Endothelial cell of hepatic sinusoid (primary cell): ENCODE measurements around the gene FCHO1.

ENCODE experiments used
- in situ Hi-C: cut with HindIII; loops from 2 replicates; pipeline ENCODE4 v1.10.0; 2017; ENCODE audit warnings: low sequenced_read_pairs

The FCHO1 gene

GRCh38 chr19:17817668-17818363 lies 66.5 kb downstream of the FCHO1 start:
- in situ Hi-C loops: no loop called here

- in situ Hi-C loops: no loop called here
Measured at GRCh38 chr19:17821190-17821589, 69.9 kb downstream of the FCHO1 start, which contains the start of gene INSL3. TSS of gene INSL3 (minus strand) at chr19:17821519. CDS start at chr19:17821506, 13 bp downstream.

DNA sequence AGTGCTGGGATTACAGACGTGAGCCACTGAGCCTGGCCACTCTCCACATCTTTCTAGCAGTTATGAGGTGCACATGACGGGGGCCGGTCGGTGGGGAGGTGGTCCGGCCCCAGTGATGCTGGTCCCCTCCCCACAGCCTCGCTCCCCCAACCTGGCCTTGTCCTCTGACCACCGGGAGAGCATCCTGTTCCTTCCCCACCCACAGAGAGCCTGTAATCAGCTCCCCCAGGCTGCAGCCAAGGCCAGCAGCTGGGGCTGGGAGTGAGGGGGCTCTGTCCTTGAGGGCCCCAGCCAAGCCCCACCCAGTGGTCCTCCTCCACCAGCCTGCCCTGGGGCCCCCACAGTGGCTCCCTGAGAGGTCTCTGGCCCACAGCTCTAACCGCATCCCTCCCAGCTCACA lies 73.1 kb downstream of the FCHO1 start:
- in situ Hi-C loops: no loop called here

GRCh38 chr19:17826508-17827056 lies 75.3 kb downstream of the FCHO1 start:
- in situ Hi-C loops: no loop called here

DNA sequence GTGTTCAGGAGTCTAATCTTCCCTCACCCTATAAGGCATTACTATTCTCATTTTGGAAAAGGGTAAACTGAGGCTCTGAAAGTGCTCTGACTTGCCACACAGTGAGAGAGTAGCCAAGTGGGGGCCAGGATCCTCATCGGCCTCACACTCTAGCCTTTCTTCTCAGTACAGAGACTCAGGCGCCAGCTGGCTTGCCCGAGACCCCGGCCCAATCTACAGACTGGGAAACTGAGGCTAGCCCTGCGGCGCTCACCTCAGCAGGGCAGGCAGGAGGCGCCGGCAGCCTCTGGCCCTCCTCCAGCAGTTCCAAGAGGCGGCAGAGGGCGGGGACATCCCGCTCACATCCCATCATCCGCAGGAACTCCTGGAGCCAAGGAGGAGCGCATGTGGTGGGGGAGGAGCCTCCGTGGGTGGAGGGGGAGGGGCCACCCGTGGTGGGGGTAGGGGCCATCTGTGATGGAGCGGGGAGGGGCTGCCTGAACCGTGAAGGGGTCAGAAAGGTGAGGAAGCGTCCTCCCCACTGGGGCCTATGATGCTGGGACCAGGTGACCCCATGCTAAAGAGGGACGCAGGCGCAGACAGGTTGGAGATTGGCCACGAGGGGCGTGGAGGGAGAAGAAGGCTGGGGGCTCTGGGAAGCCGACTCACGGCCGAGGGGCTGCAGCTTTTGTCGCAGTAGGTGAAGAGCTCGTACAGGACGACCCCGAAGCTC lies 78.7 kb downstream of the FCHO1 start:
- in situ Hi-C loops: loop anchor here (10.0 kb wide), 1 partner anchor 305 kb away; a partner anchor contains a TSS

- in situ Hi-C loops: loop anchor here (10.0 kb wide), 1 partner anchor 306 kb away; a partner anchor contains a TSS
Measured at GRCh38 chr19:17830567-17831418, 79.5 kb downstream of the FCHO1 start.

DNA sequence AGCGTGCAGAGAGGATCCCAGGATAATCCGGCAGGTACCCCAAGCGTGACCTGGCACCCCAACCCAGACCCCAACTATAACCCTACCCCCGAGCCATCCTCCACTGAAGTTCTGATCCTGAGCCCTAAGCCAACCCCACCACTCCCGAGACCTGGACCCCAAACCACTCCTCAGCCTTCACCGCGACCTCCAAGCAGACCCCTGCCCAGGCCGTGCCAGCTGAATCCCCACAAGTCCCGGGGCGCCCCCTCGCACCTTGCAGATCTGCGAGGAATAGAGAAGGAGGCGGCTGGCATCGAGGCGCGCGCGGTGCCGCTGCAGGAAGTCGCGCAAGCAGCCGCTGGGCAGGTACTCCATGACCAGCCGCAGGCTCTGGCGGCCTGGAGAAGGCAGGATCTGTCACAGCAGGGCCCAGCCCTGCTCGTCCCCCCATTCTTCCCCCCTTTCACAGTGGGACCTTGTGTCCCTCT lies 80.2 kb downstream of the FCHO1 start:
- in situ Hi-C loops: loop anchor here (10.0 kb wide), 1 partner anchor 307 kb away; a partner anchor contains a TSS

GRCh38 chr19:17832443-17833208 lies 81.3 kb downstream of the FCHO1 start:
- in situ Hi-C loops: loop anchor here (10.0 kb wide), 1 partner anchor 308 kb away; a partner anchor contains a TSS

DNA sequence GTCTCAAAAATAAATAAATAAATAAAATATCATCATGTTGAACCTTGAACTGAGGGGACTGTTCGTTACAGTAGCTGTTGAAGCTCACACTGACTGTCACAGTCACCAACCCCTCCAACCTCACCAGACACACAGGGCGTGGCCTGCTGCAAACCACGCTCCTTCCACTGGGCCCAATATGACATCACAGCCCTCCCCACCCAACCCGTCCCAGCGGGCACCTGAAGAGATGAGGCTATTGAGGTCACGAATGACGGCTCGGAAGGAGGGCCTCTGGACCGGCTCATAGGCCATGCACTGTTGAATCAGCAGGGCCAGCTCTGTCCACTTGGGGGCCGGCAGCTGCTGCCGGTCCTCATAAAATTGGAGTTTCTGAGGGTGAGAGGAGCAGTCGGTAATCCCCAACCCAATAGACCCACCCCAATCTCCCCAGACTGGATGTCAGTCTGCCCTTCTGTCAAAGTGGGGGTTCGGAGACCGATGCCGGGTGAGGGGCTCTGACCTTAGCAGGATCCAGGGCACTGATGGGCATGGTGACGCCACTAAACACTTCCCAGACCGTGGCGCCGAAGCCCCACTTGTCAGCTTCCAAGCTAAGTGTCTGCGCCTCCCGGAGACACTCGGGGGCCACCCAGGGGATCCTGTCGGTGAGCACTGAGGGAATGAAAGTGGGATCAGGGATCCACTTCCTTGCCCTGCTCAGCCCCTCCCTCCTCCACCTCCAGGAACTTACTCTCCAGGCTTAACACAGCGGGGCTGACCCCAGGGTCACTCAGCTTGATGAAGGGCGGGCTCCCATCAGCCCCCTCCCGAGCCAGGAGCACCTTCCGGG lies 83.3 kb downstream of the FCHO1 start:
- in situ Hi-C loops: loop anchor here (10.0 kb wide), 1 partner anchor 310 kb away; a partner anchor contains a TSS

GRCh38 chr19:17835182-17836006 lies 84.1 kb downstream of the FCHO1 start:
- in situ Hi-C loops: loop anchor here (10.0 kb wide), 1 partner anchor 311 kb away; a partner anchor contains a TSS

- in situ Hi-C loops: loop anchor here (10.0 kb wide), 1 partner anchor 312 kb away; a partner anchor contains a TSS
Measured at GRCh38 chr19:17836530-17836929, 85.3 kb downstream of the FCHO1 start.

DNA sequence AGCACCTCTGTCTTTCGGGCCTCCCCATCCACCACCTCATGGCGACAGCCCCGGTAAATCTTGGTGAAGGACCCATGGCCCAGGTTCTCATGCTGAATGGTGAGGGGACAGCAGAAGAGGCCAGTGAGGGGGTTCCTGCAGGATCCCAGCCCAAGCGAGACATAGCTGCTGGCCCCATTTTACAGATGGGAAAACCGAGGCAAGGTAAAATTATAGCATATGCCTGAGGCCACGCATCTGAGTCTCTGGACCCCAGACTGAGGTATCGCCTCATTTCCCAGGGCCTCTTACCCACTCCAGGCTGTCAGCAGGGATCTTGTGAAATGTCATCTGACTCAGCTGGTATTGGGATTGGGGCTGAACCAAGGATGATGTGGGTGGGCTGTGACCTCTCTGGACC lies 86.7 kb downstream of the FCHO1 start:
- in situ Hi-C loops: loop anchor here (10.0 kb wide), 1 partner anchor 313 kb away; a partner anchor contains a TSS
